GM21423 (cell line): ENCODE measurements around the gene ADCY4.
"Not testable (repeated sequence)": the region's sequence is repeated elsewhere in the genome, so short reads cannot be mapped to it uniquely, and the experiment has no call there.

ENCODE experiments used
- ATAC-seq: cut with Tn5 transposase; IDR thresholded peaks from one replicate; pipeline ENCODE4 v1.9.1; 2021; ENCODE audit warnings: mild to moderate bottlenecking, moderate library complexity; ENCODE audit not compliant: unreplicated experiment

The ADCY4 gene

DNA sequence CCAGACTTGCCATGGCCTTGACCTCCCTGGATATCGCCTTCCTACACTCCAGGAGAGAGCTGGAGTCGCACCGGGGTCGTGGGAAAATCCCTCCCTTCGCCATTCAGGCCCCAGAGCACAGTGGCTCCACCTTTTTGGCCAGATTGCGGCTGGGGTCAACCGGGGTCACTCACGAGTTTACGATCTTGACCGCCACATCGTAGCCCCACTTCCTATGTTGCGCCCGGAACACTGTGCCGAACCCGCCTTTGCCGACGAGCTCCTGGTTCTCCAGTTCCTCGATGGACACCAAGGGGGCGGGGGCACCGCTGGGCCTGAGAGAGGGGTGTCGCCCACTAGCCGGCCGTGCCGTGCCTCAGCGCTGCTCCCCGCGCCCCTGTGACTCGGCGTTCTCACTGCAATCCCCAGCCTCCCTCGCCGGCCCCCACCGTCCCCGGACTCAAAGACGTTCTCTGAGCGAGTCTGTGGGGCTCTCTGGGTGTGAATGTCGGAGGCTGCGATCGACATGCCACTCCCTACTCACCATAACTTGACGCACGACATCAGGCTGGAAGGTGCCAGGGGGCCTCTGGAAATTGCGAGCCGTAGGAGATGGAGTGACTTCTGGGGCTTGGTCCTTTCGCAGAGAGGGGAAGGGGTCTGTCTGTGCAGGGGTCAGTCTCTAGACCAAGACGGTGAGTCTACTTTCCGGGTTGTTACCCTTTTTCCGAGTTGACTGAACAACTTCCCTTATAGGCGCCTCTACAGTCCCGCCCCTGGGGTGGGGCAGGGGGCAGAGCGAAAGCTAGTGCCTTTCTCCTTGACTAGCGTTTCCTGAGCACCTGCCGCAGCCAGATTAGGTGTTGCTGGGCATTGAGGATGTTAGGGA, 4.6 kb upstream of the ADCY4 start, which contains the start of gene RIPK3:
TSS of gene RIPK3 (minus strand) at position 708 of the 868 bp plus-strand sequence. CDS start at position 543, 165 bp downstream.
- peak; percentile 86 for ATAC-seq

- no peak for ATAC-seq
Observed at GRCh38 chr14:24338843-24339242, 4.0 kb upstream of the ADCY4 start.

- no peak for ATAC-seq
Observed at GRCh38 chr14:24337824-24338175, 2.9 kb upstream of the ADCY4 start.

DNA sequence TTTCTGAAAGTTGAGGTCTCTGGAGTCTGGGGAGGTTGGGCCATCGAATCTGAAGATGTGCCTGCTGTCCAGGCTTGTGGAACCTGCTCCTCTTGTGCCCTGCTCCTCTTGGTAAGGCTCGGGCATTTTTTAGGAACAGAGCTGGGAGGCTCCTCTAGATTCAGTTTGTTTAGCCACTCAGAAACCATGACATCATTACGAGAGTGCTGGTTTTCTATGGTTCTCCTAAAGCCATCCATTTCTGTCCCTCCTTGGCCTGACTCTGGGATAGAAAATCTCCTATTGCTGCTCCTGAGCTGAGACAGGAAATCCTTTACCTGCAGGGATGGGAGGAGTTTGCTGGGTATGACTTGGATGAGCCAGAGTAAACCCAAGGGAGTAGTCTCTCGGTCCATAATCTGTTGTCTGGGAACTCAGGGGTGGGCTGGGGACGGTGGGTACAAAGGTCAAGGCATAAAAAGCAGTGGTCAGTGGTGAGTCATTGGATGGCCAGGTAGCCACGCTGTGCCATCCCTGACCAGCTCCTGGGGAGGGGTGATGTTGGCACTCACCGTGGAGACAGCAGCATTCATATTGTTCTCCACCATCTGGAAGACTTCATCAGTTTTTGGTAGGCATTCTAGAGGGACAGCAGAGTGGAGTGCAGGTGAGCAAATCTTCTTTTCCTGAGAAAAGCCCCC, 2.4 kb upstream of the ADCY4 start:
- ATAC-seq, result no peak

GRCh38 chr14:24335461-24336171, 745 bp upstream of the ADCY4 start:
- ATAC-seq, result no peak

- ATAC-seq, result peak; percentile 86
Observed at GRCh38 chr14:24332268-24332993, 2.4 kb downstream of the ADCY4 start.

- no peak for ATAC-seq
Observed at GRCh38 chr14:24331731-24332267, 3.1 kb downstream of the ADCY4 start.

DNA sequence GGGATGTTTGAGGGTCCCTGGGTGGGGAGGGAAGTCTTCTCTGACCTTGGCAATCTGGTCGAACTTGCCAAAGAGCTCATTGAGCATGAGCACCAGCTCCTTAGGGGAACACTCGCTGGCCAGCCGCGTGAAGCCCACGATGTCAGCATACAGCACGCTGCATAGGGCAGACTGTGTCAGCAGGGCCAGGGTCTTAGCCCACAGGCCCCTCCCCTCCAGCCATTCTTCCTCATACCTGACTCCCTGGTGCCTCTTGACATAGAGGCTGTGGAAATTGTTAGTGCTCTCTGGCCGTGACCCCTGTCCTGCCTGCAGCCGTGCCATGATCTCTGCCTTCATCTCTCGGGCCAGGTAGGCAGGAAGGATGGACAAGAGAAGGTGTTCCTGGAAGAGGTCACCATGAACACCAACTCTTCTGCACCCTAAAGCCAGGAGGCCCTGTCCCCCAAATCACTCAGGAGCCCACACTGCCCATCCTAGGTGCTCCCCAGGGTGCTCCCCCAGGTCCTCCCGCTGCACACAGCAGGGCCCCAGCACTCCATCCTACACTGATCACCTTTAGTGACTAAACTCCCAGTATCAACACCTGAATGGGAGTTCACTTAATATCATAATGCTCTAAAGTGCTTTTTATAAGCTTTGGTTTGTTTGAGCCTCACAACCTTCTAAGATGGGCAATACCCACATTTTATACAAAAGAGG, 3.7 kb downstream of the ADCY4 start:
- no peak for ATAC-seq

DNA sequence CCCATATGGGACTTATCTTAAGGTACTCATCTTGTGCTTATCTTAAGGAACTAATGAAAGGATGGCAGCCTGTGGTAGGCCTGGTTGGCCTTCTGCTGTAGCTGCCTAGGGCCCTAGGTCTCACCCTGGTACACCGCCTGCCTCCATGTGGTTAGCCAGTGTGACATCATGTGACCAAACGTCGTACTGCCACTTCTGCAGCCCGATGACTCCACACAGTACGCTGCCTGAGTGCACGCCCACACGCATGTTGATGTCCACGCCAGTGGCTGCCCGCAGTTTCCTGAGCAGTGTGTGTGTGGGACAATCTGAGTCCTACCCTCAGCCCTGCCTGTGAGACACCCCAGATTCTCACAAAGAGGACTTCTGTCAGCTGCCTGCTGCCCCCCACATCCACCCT, 5.1 kb downstream of the ADCY4 start:
- no peak for ATAC-seq

DNA sequence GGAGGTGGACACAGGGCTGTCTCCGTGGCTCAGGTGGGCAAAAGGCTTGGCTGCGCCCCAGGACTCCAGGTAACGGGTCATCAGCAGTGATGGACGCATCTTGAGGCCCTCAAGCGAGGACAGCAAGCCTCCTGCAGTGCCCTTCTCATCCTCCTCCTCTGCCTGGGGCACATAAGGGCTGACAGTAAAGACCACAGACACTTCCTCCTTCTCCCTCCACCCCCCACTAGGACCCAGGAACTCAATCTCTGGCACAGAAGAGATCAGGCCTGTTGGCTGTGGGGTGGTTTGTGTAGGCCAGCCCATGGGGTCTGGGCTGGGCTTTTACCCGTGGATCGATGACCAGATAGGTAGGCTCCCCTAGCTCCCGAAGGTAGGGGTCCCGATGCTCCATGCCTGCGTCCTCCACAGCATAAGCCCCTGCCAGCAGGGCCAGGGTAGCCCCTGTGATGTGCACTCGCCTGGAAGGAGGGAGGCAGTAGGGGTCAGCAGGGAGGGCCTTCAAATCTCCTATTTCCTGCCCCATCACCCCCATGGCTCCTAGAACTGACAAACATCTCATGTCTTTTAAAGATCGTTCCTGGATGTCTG, 5.7 kb downstream of the ADCY4 start:
- no peak for ATAC-seq

DNA sequence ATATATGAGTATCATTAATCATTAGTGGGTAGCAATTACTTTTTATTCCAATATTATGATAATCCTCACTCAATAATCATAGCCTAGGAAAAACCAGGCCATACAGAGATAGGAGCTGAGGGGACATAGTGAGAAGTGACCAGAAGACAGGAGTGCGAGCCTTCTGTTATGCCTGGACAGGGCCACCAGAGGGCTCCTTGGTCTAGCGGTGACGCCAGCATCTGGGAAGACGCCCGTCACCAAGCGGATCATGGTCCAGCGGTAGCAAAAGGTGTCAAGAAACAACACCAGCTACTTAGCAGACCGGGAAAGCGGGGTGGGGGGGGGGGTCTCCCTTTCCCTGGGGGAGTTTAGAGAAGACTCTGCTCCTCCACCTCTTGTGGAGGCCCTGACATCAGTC, 7.0 kb downstream of the ADCY4 start:
- ATAC-seq, result not testable (repeated sequence)

DNA sequence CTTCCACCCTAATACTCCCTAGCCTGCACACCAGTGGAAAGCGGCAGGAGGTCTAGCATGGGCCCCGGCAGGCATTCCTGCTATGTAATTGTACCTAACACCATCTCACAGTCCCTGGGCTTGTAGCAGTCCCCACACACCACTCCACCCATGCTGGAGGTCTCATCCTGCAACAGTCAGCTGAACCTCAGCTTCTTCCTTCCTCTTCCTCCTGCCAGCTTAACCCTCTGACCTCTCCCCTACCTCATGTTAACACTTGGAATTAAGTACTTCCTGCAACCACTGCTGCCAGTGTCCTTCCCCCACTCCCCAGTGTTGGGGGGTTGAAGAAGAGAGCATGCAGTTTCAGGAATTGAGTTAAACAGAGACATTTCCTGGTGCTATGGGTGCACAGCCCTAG, 7.6 kb downstream of the ADCY4 start:
- no peak for ATAC-seq

- ATAC-seq, result no peak
Observed at GRCh38 chr14:24325963-24326362, 8.9 kb downstream of the ADCY4 start.

DNA sequence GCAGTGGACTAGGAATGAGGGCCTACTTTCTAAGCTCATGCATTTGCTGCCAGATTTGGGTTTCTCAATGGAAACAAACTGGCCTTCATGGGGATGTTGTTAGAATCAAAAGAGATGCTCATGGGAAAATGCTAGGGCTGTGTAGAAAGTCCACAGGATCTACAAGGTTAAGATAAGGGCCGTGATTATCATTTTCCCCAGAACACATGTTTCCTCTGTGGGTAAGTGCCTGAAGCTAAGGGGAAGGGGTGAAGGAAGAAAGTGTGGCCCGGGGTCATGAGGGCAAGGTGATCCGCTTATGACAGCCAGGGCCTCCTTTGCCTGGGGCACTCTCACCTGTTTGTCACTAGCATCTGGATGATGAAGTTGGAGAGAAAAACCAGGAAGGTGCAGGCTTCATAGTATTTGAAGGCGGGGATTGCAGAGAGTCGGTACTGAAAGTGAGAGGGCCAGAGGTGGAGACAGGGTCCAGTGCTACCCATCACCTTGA, 9.8 kb downstream of the ADCY4 start:
- ATAC-seq, result no peak

- no peak for ATAC-seq
Observed at GRCh38 chr14:24324024-24324423, 10.8 kb downstream of the ADCY4 start.

GRCh38 chr14:24323341-24323740, 11.5 kb downstream of the ADCY4 start:
- ATAC-seq, result no peak

GRCh38 chr14:24322672-24323071, 12.2 kb downstream of the ADCY4 start:
- no peak for ATAC-seq

DNA sequence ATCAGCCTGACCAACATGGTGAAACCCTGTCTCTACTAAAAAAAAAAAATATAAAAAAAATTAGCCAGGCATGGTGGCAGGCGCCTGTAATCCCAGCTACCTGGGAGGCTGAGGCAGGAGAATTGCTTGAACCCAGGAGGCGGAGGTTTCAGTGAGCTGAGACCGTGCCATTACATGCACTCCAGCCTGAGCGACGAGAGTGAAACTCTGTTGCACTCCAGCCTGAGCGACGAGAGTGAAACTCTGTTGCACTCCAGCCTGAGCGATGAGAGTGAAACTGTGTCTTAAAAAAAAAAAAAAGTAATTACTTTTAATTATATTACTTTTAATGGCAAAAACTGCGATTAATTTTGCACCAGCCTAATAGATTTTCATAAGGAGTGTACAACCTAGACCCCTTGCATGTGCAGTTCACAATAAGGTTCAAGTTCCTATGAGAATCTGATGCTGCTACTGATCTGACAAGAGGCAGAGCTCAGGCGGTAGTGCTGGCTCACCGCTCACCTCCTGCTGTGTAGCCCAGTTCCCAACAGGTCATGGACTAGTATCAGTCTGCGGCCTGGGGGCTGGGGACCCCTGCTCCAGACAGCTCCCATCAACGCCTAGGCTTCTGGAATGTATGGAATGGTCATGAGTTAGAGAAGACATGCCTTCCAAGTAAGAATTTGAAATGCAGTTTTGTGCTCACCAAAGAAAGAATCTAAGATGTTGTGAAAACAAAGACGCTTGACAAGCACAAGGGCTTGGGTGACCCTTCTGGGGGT, 13.5 kb downstream of the ADCY4 start:
- ATAC-seq, result no peak
